Skin of body (tissue), 2 donors: ENCODE data around the gene SLC4A2. TPM values are rescaled to one million over a fixed set of nuclear protein-coding genes. Genes with fewer than 3 reads are reported as not detected.
A peak's percentile ranks its signal among the peaks of the same experiment; 100 is the strongest.
"Not testable (repeated sequence)": the region's sequence is repeated elsewhere in the genome, so short reads cannot be mapped to it uniquely, and the experiment has no call there.

Experiments
- DNase-seq: peaks from one replicate; lab custom pipeline; 2025; lab: John Stamatoyannopoulos, UW
- total RNA-seq: library from RNA; depleted of rRNA; stranded (reverse); fragments of >200 nt; gene quantifications from one replicate; pipeline ENCODE4 v1.2.3, GENCODE V29; 2014

The SLC4A2 gene
- total RNA-seq, 1 donor from 2014 or later: 28.2 TPM

DNA sequence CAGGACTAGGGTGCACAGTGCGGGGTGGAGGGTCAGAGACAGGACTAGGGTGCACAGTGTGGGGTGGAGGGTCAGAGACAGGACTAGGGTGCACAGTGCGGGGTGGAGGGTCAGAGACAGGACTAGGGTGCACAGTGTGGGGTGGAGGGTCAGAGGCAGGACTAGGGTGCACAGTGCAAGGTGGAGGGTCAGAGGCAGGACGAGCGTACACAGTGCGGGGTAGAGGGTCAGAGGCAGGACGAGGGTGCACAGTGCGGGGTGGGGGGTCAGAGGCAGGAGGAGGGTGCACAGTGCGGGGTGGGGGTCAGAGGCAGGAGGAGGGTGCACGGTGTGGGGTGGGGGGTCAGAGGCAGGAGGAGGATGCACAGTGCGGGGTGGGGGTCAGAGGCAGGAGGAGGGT is 15.9 kb upstream of the SLC4A2 start:
- not testable (repeated sequence) for DNase-seq

DNA sequence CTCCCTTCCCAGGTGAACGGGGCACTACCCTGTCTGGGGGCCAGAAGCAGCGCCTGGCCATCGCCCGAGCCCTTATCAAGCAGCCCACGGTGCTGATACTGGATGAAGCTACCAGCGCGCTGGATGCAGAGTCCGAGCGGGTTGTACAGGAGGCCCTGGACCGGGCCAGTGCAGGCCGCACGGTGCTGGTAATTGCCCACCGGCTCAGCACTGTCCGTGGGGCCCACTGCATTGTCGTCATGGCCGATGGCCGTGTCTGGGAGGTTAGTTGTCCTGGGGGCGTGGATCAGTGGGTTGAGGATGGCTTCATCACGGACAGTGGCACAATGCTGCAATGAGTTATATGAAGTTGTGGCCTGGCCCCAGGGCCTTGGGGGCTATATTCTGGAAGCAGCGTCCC is 15.4 kb upstream of the SLC4A2 start:
- DNase-seq: no peak

DNA sequence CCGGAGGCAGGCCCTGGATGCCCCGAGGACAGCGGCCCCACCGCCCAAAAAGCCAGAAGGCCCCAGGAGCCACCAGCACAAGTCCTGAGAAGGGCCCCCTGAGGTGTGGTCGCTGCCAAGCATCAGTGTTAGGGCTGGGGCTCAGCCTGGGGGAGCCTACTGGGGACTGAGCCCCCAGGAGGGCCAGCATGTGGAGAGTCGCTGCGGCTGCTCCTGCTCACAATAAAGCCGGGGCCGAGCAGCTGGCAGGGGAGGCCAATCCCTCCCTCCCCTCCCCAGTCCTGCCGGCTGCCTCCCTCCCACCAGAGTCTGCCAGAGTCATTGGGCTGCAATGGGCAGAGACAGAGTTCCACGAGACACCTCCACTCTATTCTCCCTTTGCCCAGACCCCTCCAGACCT is 14.1 kb upstream of the SLC4A2 start:
- no peak for DNase-seq

- no peak for DNase-seq
These were observed 13.4 kb upstream of the SLC4A2 start for GRCh38 chr7:151045967-151046366.

DNA sequence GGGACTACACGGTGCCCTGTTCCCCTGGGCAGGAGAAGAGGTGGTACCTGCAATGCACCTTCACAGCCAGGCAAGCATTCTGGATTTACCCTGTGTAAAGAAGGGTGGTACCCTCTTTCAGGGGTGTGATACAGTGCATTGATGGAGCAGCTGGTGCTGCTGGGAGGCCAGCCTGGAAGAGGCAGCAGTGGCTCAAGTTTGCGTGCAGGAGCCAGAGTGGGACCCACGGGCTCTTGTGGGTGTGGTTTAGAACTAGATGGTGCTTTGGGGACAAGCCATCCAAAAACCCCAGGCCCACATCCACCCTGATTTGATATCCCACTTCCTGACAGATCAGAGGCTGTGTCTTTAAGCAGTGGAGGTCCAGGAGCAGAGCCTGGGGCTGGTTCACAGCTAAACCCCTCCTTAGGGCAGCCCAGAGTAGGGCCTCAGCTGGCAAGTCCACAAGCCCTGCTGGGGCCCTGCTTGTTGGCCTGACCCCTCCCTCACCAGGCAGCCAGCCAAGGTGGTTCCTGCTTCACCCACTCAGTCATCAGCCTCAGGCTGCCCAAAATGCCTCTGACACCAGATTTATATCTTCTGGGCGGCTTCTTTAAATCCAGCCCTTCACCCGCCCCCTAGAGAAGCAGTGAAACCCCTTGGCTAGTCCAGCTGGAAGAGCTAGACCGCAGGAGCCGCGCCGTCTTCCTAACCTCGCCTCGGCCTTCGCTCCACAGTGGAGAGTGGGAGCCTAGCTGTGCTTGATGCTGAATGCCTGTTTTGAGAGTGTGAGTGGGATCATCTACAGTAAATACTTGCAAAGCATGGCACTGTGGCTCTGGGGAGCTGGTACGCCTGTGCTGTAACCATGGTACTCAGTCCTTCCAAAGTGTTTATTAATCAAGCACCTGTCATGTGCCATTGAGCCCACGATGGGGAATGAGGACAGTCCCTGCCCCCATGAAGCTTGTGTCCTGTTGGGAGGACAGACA is 12.5 kb upstream of the SLC4A2 start:
- DNase-seq: no peak

GRCh38 chr7:151047976-151048815 is 11.2 kb upstream of the SLC4A2 start, which contains the start of gene ASIC3:
ASIC3 (plus strand) TSS chr7:151048531; CDS start chr7:151048886, 355 bp downstream.
- no peak for DNase-seq

GRCh38 chr7:151048911-151049463 is 10.4 kb upstream of the SLC4A2 start:
- DNase-seq: no peak

DNA sequence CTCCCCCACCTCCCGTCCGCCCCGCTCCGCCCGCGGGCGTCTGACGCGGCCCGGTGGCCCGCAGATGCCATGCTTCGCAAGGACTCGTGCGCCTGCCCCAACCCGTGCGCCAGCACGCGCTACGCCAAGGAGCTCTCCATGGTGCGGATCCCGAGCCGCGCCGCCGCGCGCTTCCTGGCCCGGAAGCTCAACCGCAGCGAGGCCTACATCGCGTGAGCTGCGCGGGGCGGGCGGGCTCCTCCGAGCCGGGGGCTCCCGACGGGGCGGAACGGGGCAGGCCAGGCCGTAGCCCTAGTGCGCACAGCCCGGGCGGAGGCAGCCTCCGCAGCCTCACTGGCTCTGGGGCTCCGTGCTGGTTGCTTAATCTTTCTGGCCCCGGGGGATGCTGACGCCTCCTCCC is 8.3 kb upstream of the SLC4A2 start:
- DNase-seq: peak; percentile 69

DNA sequence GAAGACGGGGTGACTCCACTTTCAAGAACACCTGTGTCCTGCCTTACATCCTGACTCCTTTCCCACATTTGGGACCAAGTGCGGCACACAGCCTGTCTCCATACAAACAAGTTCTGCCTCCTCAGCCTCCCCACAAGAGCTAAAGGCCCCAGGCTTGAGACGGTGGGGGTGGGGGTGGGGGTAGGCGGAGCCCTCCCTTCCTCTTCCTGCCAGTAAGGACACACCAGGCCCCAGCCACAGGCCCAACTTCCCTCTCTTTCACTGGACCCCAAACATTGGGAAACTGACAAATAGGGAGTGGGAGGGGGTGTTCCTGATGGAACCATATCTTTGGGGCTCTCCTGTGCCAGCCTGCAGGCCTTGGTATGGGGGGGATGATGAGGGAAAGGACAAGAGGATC is 6.3 kb upstream of the SLC4A2 start:
- DNase-seq: no peak

- no peak for DNase-seq
These were observed 5.6 kb upstream of the SLC4A2 start for GRCh38 chr7:151053751-151054150.

GRCh38 chr7:151056283-151056665 is 3.1 kb upstream of the SLC4A2 start:
- no peak for DNase-seq

- DNase-seq: no peak
These were observed 2.5 kb upstream of the SLC4A2 start for GRCh38 chr7:151056666-151057505.

DNA sequence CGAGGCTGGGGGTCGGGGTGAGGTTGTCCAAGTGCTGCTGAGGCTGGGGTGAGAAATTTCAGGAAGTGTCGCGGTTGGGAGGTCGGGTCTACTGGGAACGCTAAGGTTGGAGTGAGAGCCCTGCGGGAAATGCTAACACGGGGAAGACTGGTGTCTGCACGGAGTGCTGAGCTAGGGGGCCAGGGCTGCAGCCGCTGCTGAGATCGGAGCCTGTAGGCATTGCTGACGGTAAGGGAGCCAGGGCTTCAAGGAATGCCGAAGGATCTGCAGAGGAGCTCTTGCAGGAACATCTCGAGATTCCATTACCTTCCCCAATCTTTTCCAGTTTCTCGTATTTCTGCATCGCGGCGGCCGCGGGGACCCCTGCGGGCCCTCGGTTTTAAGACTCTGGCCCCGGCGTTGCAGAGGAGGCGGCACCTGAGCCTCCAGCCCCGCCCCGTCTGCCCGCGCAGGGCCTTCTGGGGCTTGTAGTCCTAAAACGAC is 1.8 kb upstream of the SLC4A2 start, which contains the start of gene CDK5:
TSS of gene CDK5 (minus strand) at position 392 of the 483 bp plus-strand sequence. CDS start at position 343, 49 bp downstream.
- no peak for DNase-seq

- DNase-seq: peak; percentile 100
These were observed 1.2 kb upstream of the SLC4A2 start for GRCh38 chr7:151057989-151058780.

- DNase-seq: peak; percentile 49
These were observed 515 bp upstream of the SLC4A2 start for GRCh38 chr7:151058781-151059366.

DNA sequence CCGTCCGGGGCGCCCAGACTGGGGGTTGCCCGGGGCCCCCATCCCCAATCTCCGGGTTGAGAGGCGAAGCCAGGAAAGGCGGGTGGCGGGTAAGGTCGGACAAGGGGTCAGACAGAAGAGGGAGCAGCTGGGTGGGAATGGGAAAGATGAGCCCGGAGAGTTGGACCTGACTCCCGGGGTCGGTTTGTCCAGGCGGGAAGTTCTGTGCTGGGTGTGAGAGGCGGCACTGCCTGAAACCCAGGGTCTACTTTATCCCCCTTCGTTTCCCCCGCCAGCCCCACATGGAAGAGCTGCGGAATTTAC is 675 bp downstream of the SLC4A2 start:
- DNase-seq: no peak

DNA sequence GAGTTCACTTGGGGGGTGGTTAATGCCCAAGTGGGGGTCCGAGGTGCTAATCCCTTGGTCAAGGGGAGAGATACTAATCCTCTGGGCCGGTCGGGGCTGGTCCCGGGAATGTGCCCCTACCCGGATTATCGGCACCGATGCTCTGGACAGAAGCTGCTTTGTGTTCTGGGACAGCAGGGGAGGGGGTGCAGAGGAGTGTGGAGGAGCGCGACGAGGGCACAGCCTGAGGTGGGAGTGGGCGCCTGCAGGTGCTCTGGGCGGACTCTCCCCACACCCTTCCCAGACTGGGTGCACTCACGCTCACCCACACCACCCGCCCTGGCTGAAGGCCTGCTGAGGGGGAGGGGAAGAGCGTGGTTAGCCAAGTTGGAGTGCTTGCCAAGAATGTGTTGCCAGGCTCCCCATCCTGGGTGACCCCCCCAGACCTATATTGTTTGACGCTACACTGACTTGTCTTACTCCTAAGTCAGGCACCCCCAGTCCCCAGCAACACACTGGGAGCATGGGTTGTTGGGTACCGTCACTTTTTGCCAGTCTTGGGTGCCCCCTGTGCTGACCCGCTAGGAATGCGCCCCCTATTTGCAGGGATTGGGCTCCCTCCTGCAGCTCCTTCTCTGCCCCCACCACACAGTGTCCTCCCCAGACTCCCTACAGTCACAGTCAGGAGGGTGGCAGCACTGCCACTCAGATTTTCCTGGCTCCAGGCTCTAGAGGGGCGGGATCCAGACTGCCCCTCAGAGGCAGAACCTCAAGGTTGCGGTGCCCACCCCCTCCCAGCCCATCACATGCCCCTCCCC is 1.2 kb downstream of the SLC4A2 start:
- DNase-seq: peak; percentile 17

DNA sequence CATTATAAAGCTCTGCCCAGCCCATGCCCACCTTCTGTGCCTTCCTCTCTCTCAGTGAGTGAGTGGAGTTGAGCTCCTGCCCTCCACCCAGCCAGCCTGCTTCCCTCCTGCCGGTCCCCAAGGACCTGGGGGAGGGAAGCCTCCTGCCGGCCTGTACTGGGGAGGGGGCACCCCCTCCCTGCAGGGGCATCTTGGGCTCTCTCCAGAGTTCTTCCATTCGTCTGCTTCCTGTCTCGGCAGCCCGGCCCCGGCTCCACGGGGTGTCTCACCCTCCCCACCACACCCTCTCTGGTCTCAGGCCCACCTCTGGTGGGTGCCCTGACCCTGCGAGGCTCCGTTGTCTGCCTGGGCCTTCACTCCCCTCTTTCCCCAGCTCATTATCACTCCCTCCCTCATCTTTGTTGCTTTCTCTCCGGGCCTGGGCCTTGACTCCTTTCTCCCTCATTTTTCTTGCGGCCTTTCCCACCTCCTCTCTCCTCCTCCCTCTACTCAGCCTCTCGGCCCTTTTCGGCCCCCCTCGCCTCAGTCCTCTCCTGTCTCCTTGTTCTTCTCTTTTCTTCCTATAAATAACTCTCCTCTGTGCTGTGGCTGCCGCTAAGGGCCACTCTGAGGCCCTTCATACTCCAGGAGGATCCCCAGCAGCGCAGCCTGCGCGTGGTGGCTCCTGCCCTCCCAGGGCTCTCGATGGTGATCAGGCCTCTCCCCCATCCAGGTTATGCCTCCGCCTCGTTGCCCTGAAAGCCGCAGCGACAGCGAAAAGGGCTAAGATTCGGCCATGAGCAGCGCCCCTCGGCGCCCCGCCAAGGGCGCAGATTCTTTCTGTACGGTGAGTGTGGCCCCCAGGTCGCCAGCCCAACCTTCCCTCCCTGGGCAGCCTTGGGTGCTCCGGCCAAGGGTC is 2.1 kb downstream of the SLC4A2 start:
- no peak for DNase-seq
